Thyroid gland (tissue), 4 donors: ENCODE data around the gene RAB11A.

ENCODE experiments used
- POLR2A ChIP-seq, 2 donors: fragments of 450-650 bp; IDR thresholded peaks; one replicate each; pipeline ENCODE4 v1.6.1; 2017; ENCODE audit warnings: antibody characterized with exemption in 2 of 2, mild to moderate bottlenecking in 2 of 2, moderate library complexity in 1 of 2
- TF ChIP-seq, protein P1 (sequence below), 6 experiments: fragments of 200-600 bp in 3 of 6; fragments of 450-650 bp in 3 of 6; sonication (generic) in 3 of 6; IDR thresholded peaks; one replicate each; pipeline ENCODE4 v1.5.1; 2016 to 2019; ENCODE audit warnings: antibody characterized with exemption in 6 of 6, mild to moderate bottlenecking in 2 of 6, inconsistent platforms in 1 of 6, moderate library complexity in 1 of 6

DNA sequence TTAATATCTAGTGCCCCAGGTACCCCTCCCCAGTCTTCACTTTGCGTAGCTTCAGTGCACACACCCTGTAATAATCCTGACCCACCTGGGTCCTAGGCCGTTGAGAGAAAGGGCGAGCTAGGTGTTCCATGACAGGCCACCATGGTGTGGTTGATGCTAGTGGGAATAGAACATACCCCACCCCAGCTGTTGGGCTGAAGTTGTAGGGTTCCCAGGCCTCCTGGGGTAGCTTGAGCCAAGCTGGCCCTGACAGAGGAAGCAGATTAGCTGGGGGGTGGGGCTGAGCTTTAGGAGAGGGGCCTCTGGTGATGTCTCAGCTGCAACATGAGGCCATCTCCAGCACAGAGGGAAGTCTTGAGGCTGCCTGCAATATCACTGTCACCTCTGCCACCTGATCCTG, 40.5 kb downstream of the RAB11A start:
- no peak for TF ChIP-seq POLR2A (IDR thresholded peaks at IDR 0.05)
- TF ChIP-seq, protein P1, sequence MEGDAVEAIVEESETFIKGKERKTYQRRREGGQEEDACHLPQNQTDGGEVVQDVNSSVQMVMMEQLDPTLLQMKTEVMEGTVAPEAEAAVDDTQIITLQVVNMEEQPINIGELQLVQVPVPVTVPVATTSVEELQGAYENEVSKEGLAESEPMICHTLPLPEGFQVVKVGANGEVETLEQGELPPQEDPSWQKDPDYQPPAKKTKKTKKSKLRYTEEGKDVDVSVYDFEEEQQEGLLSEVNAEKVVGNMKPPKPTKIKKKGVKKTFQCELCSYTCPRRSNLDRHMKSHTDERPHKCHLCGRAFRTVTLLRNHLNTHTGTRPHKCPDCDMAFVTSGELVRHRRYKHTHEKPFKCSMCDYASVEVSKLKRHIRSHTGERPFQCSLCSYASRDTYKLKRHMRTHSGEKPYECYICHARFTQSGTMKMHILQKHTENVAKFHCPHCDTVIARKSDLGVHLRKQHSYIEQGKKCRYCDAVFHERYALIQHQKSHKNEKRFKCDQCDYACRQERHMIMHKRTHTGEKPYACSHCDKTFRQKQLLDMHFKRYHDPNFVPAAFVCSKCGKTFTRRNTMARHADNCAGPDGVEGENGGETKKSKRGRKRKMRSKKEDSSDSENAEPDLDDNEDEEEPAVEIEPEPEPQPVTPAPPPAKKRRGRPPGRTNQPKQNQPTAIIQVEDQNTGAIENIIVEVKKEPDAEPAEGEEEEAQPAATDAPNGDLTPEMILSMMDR (IDR thresholded peaks at IDR 0.05), result no peak
